ENCODE results near the gene MYG1. TPM values are rescaled to one million over a fixed set of nuclear protein-coding genes. Genes with fewer than 3 reads are reported as not detected.

MYG1 gene, protein sequence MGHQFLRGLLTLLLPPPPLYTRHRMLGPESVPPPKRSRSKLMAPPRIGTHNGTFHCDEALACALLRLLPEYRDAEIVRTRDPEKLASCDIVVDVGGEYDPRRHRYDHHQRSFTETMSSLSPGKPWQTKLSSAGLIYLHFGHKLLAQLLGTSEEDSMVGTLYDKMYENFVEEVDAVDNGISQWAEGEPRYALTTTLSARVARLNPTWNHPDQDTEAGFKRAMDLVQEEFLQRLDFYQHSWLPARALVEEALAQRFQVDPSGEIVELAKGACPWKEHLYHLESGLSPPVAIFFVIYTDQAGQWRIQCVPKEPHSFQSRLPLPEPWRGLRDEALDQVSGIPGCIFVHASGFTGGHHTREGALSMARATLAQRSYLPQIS
- 42.5 TPM for total RNA-seq
- long read RNA-seq, transcript C12orf10-208 (4 exons, 813 nt): minor isoform, 8 of 62 reads
- long read RNA-seq, transcript C12orf10-201 (7 exons, 1,192 nt): major isoform, 48 of 62 reads
- long read RNA-seq, partial matches to known transcripts: 1 of 62 reads
- long read RNA-seq, other reads (novel, unspliced or antisense): 2 of 62 reads

GRCh38 chr12:53299454-53300180 lies at the start of gene MYG1:
MYG1 (plus strand) TSS chr12:53299695; CDS start chr12:53299738, 43 bp downstream.
- peak; percentile 91 for DNase-seq
- peak; percentile 81 for ATAC-seq
- intact Hi-C loops (cut with micrococcal nuclease): no loop called here

DNA sequence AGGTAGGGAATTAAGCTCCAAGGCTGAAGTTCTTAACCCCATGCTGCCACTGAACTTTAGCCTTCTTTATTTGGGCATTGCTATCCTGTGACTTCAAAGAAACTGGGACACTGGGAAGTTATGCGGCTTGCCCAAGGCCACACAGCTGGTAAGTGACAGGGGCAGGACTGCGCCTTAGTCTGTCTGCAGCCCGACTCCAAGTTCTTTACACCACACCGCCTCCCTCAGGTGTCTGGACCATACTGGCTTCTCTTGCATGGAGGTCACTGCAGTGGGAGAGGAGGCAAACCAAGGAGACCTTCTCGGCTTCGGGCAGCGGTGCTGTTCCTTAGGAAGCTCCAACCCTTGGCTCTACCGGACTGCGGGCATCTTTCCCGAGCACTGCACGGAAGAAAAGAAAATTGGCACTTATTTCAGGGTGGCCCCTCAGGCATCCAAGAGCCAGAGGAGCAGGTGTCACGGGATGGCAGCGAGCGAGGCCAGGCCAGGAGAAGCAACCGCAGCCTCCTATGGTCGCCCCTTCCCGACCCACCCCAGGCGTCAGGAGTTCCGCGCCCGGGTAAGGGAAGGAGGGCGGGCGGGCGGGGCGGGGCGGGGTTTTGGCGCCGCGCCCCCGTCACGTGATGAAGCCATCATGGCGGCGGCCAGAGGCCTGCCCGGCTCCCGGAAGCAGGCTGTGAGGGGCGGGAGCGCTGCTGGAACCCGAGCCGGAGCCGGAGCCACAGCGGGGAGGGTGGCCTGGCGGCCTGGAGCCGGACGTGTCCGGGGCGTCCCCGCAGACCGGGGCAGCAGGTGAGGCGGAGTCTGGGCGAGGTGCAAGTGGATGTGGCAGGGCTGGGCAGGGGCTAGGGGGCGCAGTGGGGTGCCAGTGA lies 47.8 kb upstream of the MYG1 start:
- peak; percentile 89 for DNase-seq
- intact Hi-C loops (cut with micrococcal nuclease): loop anchor here (5.0 kb wide), 1 partner anchor 34 kb away; no protein-coding TSS in a partner anchor
- ATAC-seq: peak; percentile 93

DNA sequence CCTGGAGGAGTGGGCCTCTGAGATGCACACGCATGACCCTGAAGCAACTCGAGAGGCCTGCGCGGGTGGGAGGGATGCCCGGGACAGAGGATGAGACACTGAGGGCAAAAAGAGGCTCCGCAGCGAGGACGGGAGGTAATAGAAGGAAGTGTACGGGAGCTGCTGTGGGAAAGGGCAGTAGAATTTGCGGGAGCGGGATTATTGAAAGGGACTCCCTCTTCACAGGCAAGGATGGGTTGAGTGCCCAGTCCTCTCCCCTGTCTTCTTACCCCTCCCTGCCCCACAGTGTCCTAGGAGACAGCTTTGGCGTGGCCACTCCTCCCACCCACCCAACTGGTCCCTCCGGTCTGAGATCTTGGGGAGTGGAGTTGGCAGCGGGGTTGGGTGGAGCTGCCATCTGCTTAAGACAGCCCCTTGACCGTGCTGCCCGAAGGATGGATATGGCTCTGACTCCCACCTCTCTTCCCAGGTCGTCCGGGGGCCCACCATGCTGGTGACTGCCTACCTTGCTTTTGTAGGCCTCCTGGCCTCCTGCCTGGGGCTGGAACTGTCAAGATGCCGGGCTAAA lies 47.1 kb upstream of the MYG1 start:
- DNase-seq (peak; percentile 39), ATAC-seq (peak; percentile 1)
- intact Hi-C loops (cut with micrococcal nuclease): loop anchor here (5.0 kb wide), 1 partner anchor 35 kb away; no protein-coding TSS in a partner anchor

GRCh38 chr12:53253298-53253697 lies 46.2 kb upstream of the MYG1 start:
- DNase-seq: no peak
- no peak for ATAC-seq
- intact Hi-C loops (cut with micrococcal nuclease): loop anchor here (5.0 kb wide), 1 partner anchor 36 kb away; no protein-coding TSS in a partner anchor

GRCh38 chr12:53254816-53255545 lies 44.5 kb upstream of the MYG1 start:
- intact Hi-C loops (cut with micrococcal nuclease): loop anchor here (5.0 kb wide), 1 partner anchor 38 kb away; no protein-coding TSS in a partner anchor
- no peak for DNase-seq
- no peak for ATAC-seq

GRCh38 chr12:53255996-53256395 lies 43.5 kb upstream of the MYG1 start:
- intact Hi-C loops (cut with micrococcal nuclease): no loop called here
- no peak for ATAC-seq

GRCh38 chr12:53258541-53259539 lies 40.7 kb upstream of the MYG1 start:
- ATAC-seq (no peak), DNase-seq (no peak)
- intact Hi-C loops (cut with micrococcal nuclease): no loop called here

More at GRCh38 chr12:53255996-53256395, 43.5 kb upstream of the MYG1 start:
- DNase-seq: no peak

- DNase-seq: no peak
- no peak for ATAC-seq
- intact Hi-C loops (cut with micrococcal nuclease): no loop called here
Measured at GRCh38 chr12:53259891-53260290, 39.6 kb upstream of the MYG1 start.

DNA sequence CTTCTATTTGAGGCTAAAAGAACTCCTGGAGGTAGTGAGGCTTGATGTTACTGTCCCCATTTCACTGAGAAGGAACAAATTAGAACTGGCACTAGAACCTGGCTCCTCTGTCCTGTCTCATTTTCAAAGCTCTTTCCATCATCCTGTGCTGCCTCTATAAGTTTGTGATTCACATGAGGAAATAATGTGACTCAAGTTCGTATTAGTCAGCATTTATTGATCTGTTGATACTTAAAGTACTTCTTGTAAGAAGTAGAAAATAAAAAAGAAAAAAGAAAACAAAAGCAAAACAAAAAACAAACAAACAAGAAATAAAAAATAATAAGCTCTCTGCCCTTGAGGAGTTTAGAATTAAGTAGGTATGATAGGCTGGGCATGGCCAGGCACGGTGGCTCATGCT lies 33.7 kb upstream of the MYG1 start:
- no peak for ATAC-seq
- no peak for DNase-seq
- intact Hi-C loops (cut with micrococcal nuclease): no loop called here

- peak; percentile 58 for ATAC-seq
- intact Hi-C loops (cut with micrococcal nuclease): no loop called here
- no peak for DNase-seq
Measured at GRCh38 chr12:53267306-53267998, 32.0 kb upstream of the MYG1 start.

DNA sequence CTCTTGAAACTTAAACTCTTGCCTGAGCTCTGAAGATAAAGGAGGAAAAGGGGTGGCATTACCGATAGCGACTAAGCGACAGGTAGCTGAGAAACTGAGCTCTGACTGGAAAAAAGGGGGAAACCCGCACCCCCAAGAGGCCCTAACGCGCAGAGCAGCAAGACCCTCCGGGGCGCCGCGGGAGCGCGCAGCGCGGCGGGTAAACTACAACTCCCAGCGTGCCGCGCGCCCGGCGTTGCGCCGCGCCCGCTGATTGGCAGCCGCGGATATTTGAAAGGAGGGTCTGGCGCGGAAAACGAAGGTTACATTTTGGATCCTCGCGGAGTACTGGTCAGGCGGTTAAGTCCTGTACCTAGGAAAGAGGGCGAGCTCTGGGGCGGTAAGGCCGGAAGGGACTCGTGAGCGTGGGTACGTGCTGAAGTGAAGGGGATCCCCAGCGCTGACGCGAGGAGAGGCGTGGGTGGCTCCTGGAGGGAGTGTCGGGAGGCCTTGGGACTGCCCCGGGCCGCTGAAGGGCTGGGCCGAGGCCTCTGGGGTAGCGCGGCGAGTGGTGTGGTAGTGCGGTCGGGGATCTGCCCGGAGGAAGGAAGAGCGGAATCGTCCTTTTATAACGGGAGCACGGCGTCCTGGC lies 31.4 kb upstream of the MYG1 start, which contains the start of gene ESPL1:
Gene ESPL1, plus strand, starts transcription at position 301 of the 631 bp plus-strand sequence. CDS start 468 bp downstream, outside the sequence.
- peak; percentile 96 for ATAC-seq
- intact Hi-C loops (cut with micrococcal nuclease): no loop called here
- peak; percentile 87 for DNase-seq

DNA sequence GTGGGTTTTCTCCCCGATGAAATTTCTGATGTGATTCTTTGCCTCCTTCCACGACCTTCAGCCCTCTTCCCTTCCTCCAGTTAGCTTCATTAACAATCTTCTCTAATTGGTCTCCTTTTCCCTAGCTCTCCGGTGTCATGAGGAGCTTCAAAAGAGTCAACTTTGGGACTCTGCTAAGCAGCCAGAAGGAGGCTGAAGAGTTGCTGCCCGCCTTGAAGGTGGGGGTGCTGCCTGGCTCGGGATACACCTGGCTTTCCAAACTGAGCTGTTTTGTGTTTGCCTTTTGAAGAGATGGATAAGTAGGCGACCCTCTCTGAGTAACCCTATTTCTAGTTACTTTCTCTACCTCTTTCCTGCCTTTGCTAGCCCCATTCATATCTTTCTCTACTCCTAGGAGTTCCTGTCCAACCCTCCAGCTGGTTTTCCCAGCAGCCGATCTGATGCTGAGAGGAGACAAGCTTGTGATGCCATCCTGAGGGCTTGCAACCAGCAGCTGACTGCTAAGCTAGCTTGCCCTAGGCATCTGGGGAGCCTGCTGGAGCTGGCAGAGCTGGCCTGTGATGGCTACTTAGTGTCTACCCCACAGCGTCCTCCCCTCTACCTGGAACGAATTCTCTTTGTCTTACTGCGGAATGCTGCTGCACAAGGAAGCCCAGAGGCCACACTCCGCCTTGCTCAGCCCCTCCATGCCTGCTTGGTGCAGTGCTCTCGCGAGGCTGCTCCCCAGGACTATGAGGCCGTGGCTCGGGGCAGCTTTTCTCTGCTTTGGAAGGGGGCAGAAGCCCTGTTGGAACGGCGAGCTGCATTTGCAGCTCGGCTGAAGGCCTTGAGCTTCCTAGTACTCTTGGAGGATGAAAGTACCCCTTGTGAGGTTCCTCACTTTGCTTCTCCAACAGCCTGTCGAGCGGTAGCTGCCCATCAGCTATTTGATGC lies 30.6 kb upstream of the MYG1 start:
- no peak for DNase-seq
- ATAC-seq: no peak
- intact Hi-C loops (cut with micrococcal nuclease): no loop called here

DNA sequence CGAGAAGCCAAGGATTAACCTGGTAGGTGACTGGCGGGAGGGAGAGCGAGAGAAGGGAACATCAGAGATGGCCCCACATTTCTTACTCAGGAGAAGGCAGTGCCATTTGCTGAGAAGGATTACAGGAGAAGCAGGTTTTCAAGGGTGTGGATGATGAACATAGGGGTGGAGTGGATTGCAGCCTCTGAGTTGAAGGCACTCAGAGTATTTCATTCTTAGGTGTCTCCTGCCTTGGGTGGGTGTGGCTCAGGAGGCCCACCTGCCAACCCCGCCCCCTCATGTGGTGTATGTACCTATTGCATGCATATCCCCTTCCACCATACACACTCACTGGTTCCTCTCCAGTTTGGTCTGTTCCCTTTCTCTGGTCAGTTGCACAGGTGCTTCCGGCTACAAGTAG lies 25.1 kb upstream of the MYG1 start:
- no peak for DNase-seq
- ATAC-seq: no peak
- intact Hi-C loops (cut with micrococcal nuclease): no loop called here

- no peak for DNase-seq
- no peak for ATAC-seq
- intact Hi-C loops (cut with micrococcal nuclease): no loop called here
Measured at GRCh38 chr12:53276511-53276910, 23.0 kb upstream of the MYG1 start.

DNA sequence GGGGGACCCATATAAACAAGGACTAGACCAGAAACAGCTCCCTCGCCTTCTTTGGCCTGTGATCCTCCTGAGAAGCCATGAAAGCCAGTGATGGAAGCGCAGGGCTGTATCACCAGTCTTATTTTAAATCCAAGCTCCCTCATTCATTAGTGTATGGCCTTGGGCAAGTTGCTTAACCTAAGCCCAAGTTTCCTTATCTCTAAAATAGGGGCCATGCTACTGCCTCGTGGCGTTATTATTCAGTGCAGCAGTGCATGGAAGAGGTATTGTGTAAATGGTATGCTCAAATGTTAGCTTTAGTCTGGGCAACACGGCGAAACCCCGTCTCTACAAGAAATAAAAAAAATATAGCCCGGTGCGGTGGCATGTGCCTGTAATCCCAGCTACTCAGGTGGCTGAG lies 21.5 kb upstream of the MYG1 start:
- intact Hi-C loops (cut with micrococcal nuclease): no loop called here
- DNase-seq (no peak), ATAC-seq (no peak)
